GM12873 (cell line): ENCODE data around the gene PIR.

ENCODE experiments used
- TF ChIP-seq, protein P1 (sequence below): IDR thresholded peaks from 2 replicates; pipeline ENCODE4 v1.5.1; 2012; ENCODE audit warnings: low read depth, mild to moderate bottlenecking, moderate library complexity, low read length, control low read depth; ENCODE audit not compliant: insufficient read depth; ENCODE audit errors: missing control alignments

Gene PIR

DNA sequence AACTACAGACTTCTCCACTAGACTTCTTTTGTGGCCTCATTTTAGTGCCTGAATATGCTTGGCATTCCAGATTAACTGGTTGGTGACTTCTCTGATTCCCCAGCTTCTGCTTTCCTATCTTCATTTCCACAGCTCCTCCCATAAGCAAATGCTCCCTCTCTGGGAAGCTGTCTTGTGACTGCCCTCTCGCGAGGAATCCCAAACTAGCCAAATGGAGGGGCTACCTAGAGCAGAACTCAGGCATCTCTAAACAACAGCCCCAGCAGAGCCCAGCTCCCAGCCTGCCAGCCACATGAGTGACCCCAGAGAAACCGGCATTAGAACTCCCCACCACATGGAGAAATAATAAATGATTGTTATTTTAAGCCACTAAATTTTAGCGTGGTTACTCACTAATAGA is 101.3 kb downstream of the PIR start:
- TF ChIP-seq, protein P1, sequence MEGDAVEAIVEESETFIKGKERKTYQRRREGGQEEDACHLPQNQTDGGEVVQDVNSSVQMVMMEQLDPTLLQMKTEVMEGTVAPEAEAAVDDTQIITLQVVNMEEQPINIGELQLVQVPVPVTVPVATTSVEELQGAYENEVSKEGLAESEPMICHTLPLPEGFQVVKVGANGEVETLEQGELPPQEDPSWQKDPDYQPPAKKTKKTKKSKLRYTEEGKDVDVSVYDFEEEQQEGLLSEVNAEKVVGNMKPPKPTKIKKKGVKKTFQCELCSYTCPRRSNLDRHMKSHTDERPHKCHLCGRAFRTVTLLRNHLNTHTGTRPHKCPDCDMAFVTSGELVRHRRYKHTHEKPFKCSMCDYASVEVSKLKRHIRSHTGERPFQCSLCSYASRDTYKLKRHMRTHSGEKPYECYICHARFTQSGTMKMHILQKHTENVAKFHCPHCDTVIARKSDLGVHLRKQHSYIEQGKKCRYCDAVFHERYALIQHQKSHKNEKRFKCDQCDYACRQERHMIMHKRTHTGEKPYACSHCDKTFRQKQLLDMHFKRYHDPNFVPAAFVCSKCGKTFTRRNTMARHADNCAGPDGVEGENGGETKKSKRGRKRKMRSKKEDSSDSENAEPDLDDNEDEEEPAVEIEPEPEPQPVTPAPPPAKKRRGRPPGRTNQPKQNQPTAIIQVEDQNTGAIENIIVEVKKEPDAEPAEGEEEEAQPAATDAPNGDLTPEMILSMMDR, result no peak

DNA sequence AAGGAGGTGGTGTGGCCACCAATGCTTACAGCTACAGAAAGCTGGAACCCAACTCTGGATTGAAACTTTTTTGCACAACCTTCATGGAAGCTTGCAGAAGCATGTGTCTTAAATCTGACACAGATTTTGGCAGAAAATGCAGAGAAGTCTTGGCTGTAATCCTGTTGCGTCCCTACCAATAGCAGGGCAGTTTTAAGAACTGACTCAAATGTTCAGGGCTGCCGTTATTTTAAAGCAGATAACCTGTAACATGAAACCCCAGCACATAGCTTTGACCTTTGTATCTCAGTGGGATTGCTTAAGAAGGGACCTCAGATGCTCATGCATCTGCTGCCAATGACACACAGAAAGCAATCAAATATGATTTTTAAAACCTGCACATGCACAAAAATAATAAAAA is 108.8 kb downstream of the PIR start, which contains the start of gene VEGFD:
Gene VEGFD (minus strand): TSS at position 110 of the 400 bp plus-strand sequence. CDS start 467 bp downstream, outside the sequence.
- TF ChIP-seq, protein P1, result no peak

DNA sequence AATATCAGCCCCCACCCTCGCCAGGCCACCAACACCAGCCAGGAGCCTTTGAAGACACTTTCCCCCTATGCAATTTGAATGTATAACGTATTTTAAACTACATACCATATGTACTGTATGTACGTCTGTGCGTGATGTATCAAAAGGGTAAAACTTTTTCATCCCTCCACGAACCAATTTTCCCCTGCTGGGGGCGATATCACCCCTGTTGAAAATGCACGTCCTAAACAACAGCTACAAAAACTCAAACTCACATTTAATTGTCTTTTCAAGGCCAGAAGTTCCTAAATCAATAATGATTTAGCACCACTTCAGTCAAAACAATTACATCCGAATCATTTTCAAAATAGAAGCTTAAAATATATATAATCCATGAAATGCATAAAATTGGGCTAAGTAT is 110.3 kb downstream of the PIR start:
- TF ChIP-seq, protein P1, result no peak

DNA sequence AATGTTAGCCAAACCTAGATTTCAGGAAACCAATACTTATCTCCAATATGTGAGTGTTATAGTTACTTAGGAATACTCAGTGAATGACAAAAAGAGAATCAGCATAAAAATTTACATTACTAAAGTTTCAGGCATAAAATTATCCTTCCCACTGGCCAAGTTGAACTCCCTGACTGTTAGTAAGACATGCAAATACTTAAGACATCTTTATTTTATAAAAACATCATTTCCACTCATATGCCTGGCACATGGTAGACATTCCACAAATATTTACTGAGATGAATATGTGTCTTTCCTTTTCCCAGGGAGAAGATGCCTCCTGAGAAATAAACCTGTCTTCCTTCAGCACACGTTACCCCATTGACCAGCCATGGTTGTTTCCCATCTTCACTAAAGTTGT is 116.2 kb downstream of the PIR start:
- TF ChIP-seq, protein P1, result no peak

DNA sequence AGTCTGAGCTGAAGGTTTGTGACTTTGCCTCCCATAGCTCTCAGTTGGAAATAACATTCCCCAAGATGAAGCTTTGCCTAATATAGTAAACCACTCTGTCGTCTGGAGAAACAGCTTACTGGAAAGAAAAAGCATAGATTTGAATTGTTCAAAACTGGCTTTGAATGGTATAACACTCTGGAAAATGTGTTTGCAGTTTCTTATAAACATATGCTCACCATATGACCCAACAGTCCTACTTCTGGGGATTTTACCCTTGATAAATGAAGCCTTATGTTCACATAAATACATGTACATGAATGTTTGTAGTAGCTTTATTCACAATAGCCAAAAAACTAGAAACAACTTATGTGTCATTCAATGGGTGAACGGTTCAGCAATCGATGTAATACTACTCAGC is 119.2 kb downstream of the PIR start:
- TF ChIP-seq, protein P1, result no peak

DNA sequence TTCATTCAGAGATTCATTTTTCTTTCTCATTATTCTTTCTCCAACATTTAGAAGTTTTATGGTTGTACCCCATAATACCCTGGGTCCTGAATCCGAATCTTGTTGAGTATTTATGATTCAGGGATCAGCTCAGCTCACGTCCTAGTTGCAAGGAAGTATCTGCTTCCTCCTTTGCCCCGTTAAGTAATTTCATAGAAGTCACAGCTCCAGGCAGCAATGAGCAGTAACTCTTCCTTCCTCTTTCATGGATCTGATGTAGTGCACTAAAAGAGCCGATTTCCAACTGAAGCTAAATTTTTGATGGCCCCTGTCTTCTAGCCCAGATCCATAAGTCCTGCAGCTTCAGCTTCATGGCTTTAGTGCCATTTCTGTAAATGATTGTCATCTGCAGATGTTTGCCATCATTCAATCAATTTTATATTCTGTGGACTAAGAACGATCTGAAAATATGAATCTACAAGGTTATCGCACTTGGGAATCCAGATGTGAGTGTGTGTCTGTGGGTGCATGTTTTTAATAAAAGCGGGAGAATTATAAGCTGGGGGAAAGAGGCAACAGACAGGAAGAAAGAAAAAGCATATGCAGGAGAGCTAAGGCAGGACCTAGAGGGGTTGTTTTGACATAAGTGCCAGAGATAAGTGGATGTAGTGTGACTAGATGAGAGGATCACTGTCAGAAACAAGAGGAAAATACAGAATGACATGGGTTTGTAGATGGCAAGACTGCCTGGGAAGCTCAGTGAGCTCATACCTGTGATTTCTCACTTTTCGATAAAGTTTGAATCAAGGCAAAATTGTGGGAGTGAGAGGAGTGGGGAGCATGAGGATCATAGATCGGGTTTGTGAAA is 126.4 kb downstream of the PIR start:
- TF ChIP-seq, protein P1, result no peak

DNA sequence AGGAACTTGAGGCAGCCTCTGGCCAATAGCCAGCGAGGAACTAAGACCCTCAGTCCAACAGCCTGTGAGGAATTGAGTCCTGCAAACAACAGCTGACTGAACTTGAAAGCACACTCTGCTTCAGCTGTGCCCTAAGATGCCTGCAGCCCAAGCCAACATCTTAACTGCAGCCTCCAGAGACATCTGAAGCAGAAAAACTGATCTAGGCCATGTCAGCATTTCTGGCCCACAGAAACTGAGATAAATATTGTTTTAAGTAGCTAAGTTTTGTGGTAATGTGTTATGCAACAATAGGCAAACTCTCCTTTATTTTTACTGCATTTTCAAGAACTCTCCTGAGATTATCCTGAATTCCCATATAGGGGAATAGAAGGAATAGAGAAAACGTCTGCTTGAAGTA is 133.4 kb downstream of the PIR start:
- TF ChIP-seq, protein P1, result no peak
